Iris pigment epithelial cell (primary cell): ENCODE data around the gene GTPBP4.

Experiments
- DNase-seq: peaks from one replicate; pipeline ENCODE4 v3.0.0-alpha.2; 2011; ENCODE audit warnings: low read depth

The GTPBP4 gene

GRCh38 chr10:987870-988666 lies at the start of gene GTPBP4:
TSS of gene GTPBP4 (plus strand) at chr10:988434. CDS start at chr10:988480, 46 bp downstream.
- peak; percentile 98 for DNase-seq

- DNase-seq: no peak
Observed at GRCh38 chr10:938941-939678, 49.1 kb upstream of the GTPBP4 start.

GRCh38 chr10:943334-944033 lies 44.8 kb upstream of the GTPBP4 start:
- no peak for DNase-seq

- peak; percentile 60 for DNase-seq
Observed at GRCh38 chr10:944034-944831, 44.0 kb upstream of the GTPBP4 start.

GRCh38 chr10:945778-946177 lies 42.5 kb upstream of the GTPBP4 start:
- no peak for DNase-seq

- DNase-seq: no peak
Observed at GRCh38 chr10:947051-947450, 41.2 kb upstream of the GTPBP4 start.

- no peak for DNase-seq
Observed at GRCh38 chr10:947881-948280, 40.4 kb upstream of the GTPBP4 start.

- no peak for DNase-seq
Observed at GRCh38 chr10:948347-948746, 39.9 kb upstream of the GTPBP4 start.

GRCh38 chr10:949446-949845 lies 38.8 kb upstream of the GTPBP4 start:
- no peak for DNase-seq

GRCh38 chr10:953836-954235 lies 34.4 kb upstream of the GTPBP4 start:
- DNase-seq: no peak

- no peak for DNase-seq
Observed at GRCh38 chr10:954396-954795, 33.8 kb upstream of the GTPBP4 start.

GRCh38 chr10:955127-955819 lies 33.0 kb upstream of the GTPBP4 start:
- DNase-seq: no peak

- DNase-seq: no peak
Observed at GRCh38 chr10:955820-956217, 32.4 kb upstream of the GTPBP4 start.

- no peak for DNase-seq
Observed at GRCh38 chr10:958106-958505, 30.1 kb upstream of the GTPBP4 start.

- DNase-seq: no peak
Observed at GRCh38 chr10:958856-959255, 29.4 kb upstream of the GTPBP4 start.

- no peak for DNase-seq
Observed at GRCh38 chr10:962342-962741, 25.9 kb upstream of the GTPBP4 start.

GRCh38 chr10:963186-963585 lies 25.0 kb upstream of the GTPBP4 start:
- no peak for DNase-seq

GRCh38 chr10:963655-964054 lies 24.6 kb upstream of the GTPBP4 start:
- DNase-seq: no peak

GRCh38 chr10:964321-964987 lies 23.8 kb upstream of the GTPBP4 start:
- no peak for DNase-seq

- DNase-seq: no peak
Observed at GRCh38 chr10:964988-965417, 23.2 kb upstream of the GTPBP4 start.
